Small intestine (tissue), 7 donors: ENCODE results near the gene MEGF11. TPM values are rescaled to one million over a fixed set of nuclear protein-coding genes. Genes with fewer than 3 reads are reported as not detected.

Experiments
- DNase-seq, 2 donors: peaks; one replicate each; pipeline versions ENCODE4 v3.0.0 to v3.0.0-alpha.2; 2013
- FAIRE-seq: peaks from 2 replicates; lab custom pipeline; 2012; peaks lifted over from hg19 to GRCh38; lab: Jason Lieb, UNC
- H3K27ac ChIP-seq, 3 donors: one replicate each; pipeline ENCODE4 v1.5.1; 2013; ENCODE audit warnings: low read length in 2 of 3, mild to moderate bottlenecking in 2 of 3, control low read depth in 1 of 3, inconsistent platforms in 1 of 3, low read depth in 1 of 3, moderate library complexity in 1 of 3
- H3K27me3 ChIP-seq, 3 donors: one replicate each; pipeline ENCODE4 v1.6.1; 2013; ENCODE audit warnings: low read length in 3 of 3, inconsistent platforms in 1 of 3; ENCODE audit not compliant: control insufficient read depth in 3 of 3, insufficient read depth in 3 of 3
- H3K36me3 ChIP-seq, 3 donors: one replicate each; pipeline ENCODE4 v1.6.1; 2013; ENCODE audit warnings: low read length in 3 of 3, inconsistent platforms in 1 of 3, low read depth in 1 of 3, mild to moderate bottlenecking in 1 of 3, moderate library complexity in 1 of 3; ENCODE audit not compliant: control insufficient read depth in 3 of 3, insufficient read depth in 2 of 3
- H3K4me1 ChIP-seq, 3 donors: one replicate each; pipeline ENCODE4 v1.6.1; 2013; ENCODE audit warnings: low read length in 2 of 3, inconsistent platforms in 1 of 3, low read depth in 1 of 3, mild to moderate bottlenecking in 1 of 3, moderate library complexity in 1 of 3; ENCODE audit not compliant: control insufficient read depth in 3 of 3, insufficient read depth in 2 of 3
- H3K4me3 ChIP-seq, 3 donors: one replicate each; pipeline ENCODE4 v1.5.1; 2013; ENCODE audit warnings: low read length in 3 of 3, control low read depth in 1 of 3, inconsistent platforms in 1 of 3, low read depth in 1 of 3, mild to moderate bottlenecking in 1 of 3, moderate library complexity in 1 of 3
- H3K9me3 ChIP-seq, 2 donors: one replicate each; pipeline ENCODE4 v1.6.1; 2013; ENCODE audit warnings: low read depth in 1 of 2, low read length in 1 of 2; ENCODE audit not compliant: control insufficient read depth in 2 of 2, insufficient read depth in 1 of 2
- WGBS, 3 donors: extraction: QIAGEN DNeasy Blood & Tissue Kit; methylation state at CpG; one replicate each; pipeline ENCODE4 v1.1.7; 2013; 5-methylcytosine and 5-hydroxymethylcytosine counted together
- polyA plus RNA-seq, 4 donors: library from polyadenylated mRNA; stranded (reverse) in 3 of 4; unstranded in 1 of 4; fragments of 200-250 nt in 3 of 4; fragments of 120-200 nt in 1 of 4; gene quantifications; one replicate each; pipeline versions ENCODE4 v1.2.1 to v1.2.3, GENCODE V29; 2013
- donor health status: healthy with polysubstance abuse.
- donor health status: control.
- donor health status: control.
- donor health status: Bipolar disorder and iron deficiency.
- donor health status: healthy.

MEGF11 gene
- polyA plus RNA-seq, 4 donors: 0.24 to 0.41 TPM; not detected in 2

- H3K9me3 ChIP-seq: no peaks in the 10 kb centered on the region
- 53 to 66% (median 64%) methylated on average over 6 of the region's 6 CpGs for WGBS, 3 donors
Measured at GRCh38 chr15:66285533-66286280, 32.2 kb upstream of the MEGF11 start.

GRCh38 chr15:66284271-66284670 is 30.7 kb upstream of the MEGF11 start:
- peaks cover 0 to 9% (median 2%) of the 10 kb centered on the region in 3 donors for H3K4me1 ChIP-seq
- FAIRE-seq: no peak
- 85 to 89% (median 88%) methylated on average over 3 of the region's 3 CpGs for WGBS, 3 donors

More at GRCh38 chr15:66285533-66286280, 32.2 kb upstream of the MEGF11 start:
- Histone ChIP-seq H3K27me3 (no peaks in the 10 kb centered on the region), H3K4me1 (peaks cover 0 to 9% (median 2%) of the 10 kb centered on the region in 3 donors), H3K36me3 (no peaks in the 10 kb centered on the region), H3K4me3 (no peak overlapping the region), H3K27ac (no peak overlapping the region)
- DNase-seq: peak in 1 of 2 donors; percentile 56
- FAIRE-seq: no peak

GRCh38 chr15:66278671-66279070 is 25.1 kb upstream of the MEGF11 start:
- FAIRE-seq: no peak
- 89 to 91% (median 90%) methylated on average over 6 of the region's 6 CpGs for WGBS, 3 donors

More at GRCh38 chr15:66284271-66284670, 30.7 kb upstream of the MEGF11 start:
- Histone ChIP-seq H3K9me3 (no peaks in the 10 kb centered on the region), H3K27me3 (no peaks in the 10 kb centered on the region), H3K27ac (no peak overlapping the region), H3K36me3 (no peaks in the 10 kb centered on the region), H3K4me3 (no peak overlapping the region)
- DNase-seq: no peak

GRCh38 chr15:66278056-66278455 is 24.5 kb upstream of the MEGF11 start:
- DNase-seq (no peak), FAIRE-seq (no peak)
- H3K9me3 ChIP-seq: no peaks in the 10 kb centered on the region
- no peak overlapping the region for H3K27ac ChIP-seq
- H3K27me3 ChIP-seq: no peaks in the 10 kb centered on the region
- H3K36me3 ChIP-seq: no peaks in the 10 kb centered on the region
- H3K4me3 ChIP-seq: no peak overlapping the region
- H3K4me1 ChIP-seq: no peaks in the 10 kb centered on the region
- 80 to 89% (median 82%) methylated on average over 6 of the region's 6 CpGs for WGBS, 3 donors

More at GRCh38 chr15:66278671-66279070, 25.1 kb upstream of the MEGF11 start:
- Histone ChIP-seq H3K36me3 (no peaks in the 10 kb centered on the region), H3K27me3 (no peaks in the 10 kb centered on the region), H3K4me3 (no peak overlapping the region), H3K9me3 (no peaks in the 10 kb centered on the region), H3K27ac (no peak overlapping the region), H3K4me1 (no peaks in the 10 kb centered on the region)
- DNase-seq: no peak

- 64 to 84% (median 77%) methylated on average over 3 of the region's 3 CpGs for WGBS, 3 donors
- no peaks in the 10 kb centered on the region for H3K36me3 ChIP-seq
- H3K27ac ChIP-seq: no peak overlapping the region
- H3K9me3 ChIP-seq: no peaks in the 10 kb centered on the region
- no peaks in the 10 kb centered on the region for H3K4me1 ChIP-seq
- no peak overlapping the region for H3K4me3 ChIP-seq
- FAIRE-seq (no peak), DNase-seq (no peak)
- H3K27me3 ChIP-seq: no peaks in the 10 kb centered on the region
Measured at GRCh38 chr15:66276546-66276945, 23.0 kb upstream of the MEGF11 start.

GRCh38 chr15:66275352-66275751 is 21.8 kb upstream of the MEGF11 start:
- H3K4me1 ChIP-seq: no peaks in the 10 kb centered on the region
- DNase-seq (no peak), FAIRE-seq (no peak)
- no peaks in the 10 kb centered on the region for H3K27me3 ChIP-seq
- no peaks in the 10 kb centered on the region for H3K9me3 ChIP-seq
- H3K27ac ChIP-seq: no peak overlapping the region
- no peak overlapping the region for H3K4me3 ChIP-seq
- H3K36me3 ChIP-seq: no peaks in the 10 kb centered on the region

- H3K4me3 ChIP-seq: no peak overlapping the region
- H3K9me3 ChIP-seq: no peaks in the 10 kb centered on the region
- no peaks in the 10 kb centered on the region for H3K4me1 ChIP-seq
- no peak for FAIRE-seq
- H3K27ac ChIP-seq: no peak overlapping the region
- H3K27me3 ChIP-seq: no peaks in the 10 kb centered on the region
- 73 to 79% (median 78%) methylated on average over 6 of the region's 6 CpGs for WGBS, 3 donors
- DNase-seq: no peak
- H3K36me3 ChIP-seq: no peaks in the 10 kb centered on the region
Measured at GRCh38 chr15:66270932-66271331, 17.4 kb upstream of the MEGF11 start.

GRCh38 chr15:66269326-66270090 is 16.0 kb upstream of the MEGF11 start:
- Histone ChIP-seq H3K36me3 (no peaks in the 10 kb centered on the region), H3K9me3 (no peaks in the 10 kb centered on the region), H3K27me3 (no peaks in the 10 kb centered on the region), H3K4me3 (no peak overlapping the region), H3K27ac (no peak overlapping the region), H3K4me1 (no peaks in the 10 kb centered on the region)
- WGBS, 3 donors: 15 to 42% (median 37%) methylated on average over 13 of the region's 13 CpGs
- DNase-seq (peak; percentile 54 to 73), FAIRE-seq (no peak)
